Placental pericyte (primary cell): ENCODE results near the gene ACVR2B. TPM values are rescaled to one million over a fixed set of nuclear protein-coding genes. Genes with fewer than 3 reads are reported as not detected.

Source experiments
- small RNA-seq: library from RNA; depleted of rRNA; stranded (forward); fragments of <200 nt; gene quantifications from one replicate; pipeline ENCODE3, GENCODE V24; 2012; ENCODE audit warnings: low replicate concordance
- total RNA-seq: library from RNA; depleted of rRNA; stranded (reverse); fragments of >200 nt; gene quantifications from 2 replicates; pipeline ENCODE4 v1.2.3, GENCODE V29; 2012

ACVR2B gene
- 3.7 and 4.8 TPM in 2 replicates for total RNA-seq

DNA sequence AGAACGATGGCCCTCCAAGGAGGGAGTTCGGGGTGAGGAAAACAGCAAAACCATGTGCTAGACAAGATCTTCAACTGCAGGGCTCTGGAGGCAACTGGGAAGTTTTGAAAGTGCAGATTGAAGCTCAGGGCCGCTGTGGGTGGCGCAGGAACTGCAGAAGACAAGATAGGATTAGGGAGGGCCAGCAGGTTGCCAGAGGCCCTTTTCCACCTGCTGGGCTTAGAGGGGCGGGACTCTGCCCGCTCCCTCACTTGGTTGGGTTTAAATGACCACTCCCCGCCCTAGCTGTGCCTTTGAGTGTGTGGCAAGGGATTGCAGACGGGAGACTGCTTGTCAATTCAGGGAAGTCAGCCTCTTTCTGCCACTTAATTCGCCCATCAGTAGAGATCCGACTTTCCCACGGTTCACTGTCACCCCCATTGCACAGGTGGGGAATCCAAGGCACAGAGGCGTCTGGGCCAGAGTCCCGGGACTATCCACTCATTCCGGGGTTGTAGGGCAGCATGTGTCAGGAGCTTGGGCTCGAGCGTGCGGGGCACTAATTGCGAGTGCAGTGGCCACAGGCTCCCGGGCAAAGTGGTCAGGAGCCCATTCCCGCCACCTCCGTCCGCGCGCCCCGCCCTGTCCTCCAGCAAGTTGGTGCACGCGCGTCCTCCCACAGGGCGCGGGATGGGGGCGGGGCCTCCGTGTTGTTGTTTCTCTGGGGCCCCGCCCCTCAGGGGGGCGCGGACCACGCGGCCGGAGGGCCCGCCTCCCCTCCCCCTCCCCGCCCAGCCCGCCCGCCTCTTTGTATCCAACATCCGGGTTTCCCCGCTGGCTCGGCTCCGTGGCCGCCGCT lies at the start of gene ACVR2B:
ACVR2B (plus strand) TSS at position 816 of the 838 bp plus-strand sequence. CDS start 433 bp downstream, outside the sequence.

DNA sequence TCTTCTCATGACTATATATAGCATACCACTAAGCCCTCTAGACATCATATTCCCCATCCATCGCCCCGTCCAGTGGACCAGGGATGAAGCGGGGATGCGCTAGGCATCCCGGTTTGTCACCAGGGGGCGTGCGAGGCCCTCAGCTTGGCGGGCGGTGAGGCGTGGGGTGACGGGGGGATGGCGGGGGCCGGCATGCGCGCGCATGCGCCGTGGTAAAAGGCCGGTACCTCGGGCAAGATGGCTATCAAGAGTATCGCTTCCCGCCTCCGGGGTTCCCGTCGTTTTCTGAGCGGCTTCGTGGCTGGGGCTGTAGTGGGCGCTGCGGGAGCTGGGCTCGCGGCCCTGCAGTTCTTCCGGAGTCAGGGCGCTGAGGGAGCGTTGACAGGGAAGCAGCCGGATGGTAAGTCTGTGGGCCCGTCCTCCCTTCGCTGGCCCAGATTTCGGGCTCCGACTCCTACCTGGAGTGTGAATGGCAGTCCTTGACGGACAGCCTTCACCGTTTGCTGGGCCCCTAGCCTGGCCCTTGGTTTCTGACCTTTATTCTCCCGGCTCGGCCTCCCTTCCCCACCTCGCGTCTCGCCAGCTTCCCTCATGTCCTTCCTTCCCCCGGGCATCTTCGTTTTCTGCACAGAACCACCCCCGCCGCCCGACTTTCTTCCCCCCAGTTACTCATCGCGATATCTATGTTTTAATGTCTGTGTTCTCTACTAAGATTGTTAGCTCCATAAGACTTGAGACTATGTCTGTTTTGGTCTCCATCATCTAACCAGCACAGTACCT lies 42.6 kb downstream of the ACVR2B start, which contains the start of gene EXOG:
EXOG (plus strand) TSS at position 210 of the 780 bp plus-strand sequence; CDS start at position 238, 28 bp downstream.

Small RNA genes lying within 50 kb of the gene (small RNA-seq; reads per million reads assigned to genes)
- not detected for gene RF00019

Other genes with a start within 250 kb of the ACVR2B start
- 0.43 and 0.44 TPM in 2 replicates for gene SLC22A13, start 188.1 kb upstream of the ACVR2B start, total RNA-seq
- under 0.01 and 0.14 TPM in 2 replicates for gene SLC22A14, start 171.6 kb upstream of the ACVR2B start, total RNA-seq
- gene XYLB, start 107.1 kb upstream of the ACVR2B start, total RNA-seq = 4.3 and 5.5 TPM in 2 replicates
- 7.0 and 12.6 TPM in 2 replicates for gene EXOG, start 42.5 kb downstream of the ACVR2B start, total RNA-seq
- gene SCN5A, start 195.8 kb downstream of the ACVR2B start, total RNA-seq = 0.22 and 1.1 TPM in 2 replicates